Measurements from ENCODE around the gene EML5.

DNA sequence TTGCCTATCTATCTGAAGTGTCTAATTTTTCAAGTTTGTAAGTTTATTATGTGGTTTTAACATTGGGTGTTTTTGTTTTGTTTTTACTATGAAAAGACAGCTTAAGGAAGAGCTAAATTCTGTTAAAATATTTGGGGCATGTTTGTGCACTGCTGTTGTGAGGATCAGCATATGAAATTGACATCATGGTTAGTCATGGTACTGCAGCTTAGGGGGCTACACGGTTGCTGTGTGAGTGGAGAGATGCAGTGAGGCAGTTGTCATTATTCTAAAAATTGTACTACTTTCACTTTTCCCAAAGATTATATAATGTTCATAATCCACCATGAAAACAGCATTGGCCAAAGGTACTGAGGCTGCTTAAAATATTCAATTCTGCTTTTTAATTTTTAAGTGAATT, 180.9 kb downstream of the EML5 start:
- TF ChIP-seq POLR2A (IDR thresholded peaks at IDR 0.05): no peak
- no peak for TF ChIP-seq CTCF (IDR thresholded peaks at IDR 0.05)
- TF ChIP-seq POLR2AphosphoS5 (IDR thresholded peaks at IDR 0.05; ENCODE audit: insufficient read depth in 1 of 2, low read depth in 1 of 2): no peak

All from vagina (tissue), 2 donors.